ENCODE results near the gene BMPR1A.

- TF ChIP-seq EZH2 (IDR thresholded peaks at IDR 0.05; ENCODE audit: low read depth) (no peak), CTCF (conservative IDR thresholded peaks at IDR 0.05) (no peak)
Measured at GRCh38 chr10:86785037-86785436, 28.6 kb downstream of the BMPR1A start.

Data from PC-9 (cell line).